DOHH2 (cell line): ENCODE results near the gene RAC3.

Experiments
- EZH2phosphoT487 ChIP-seq: fragments of 200-600 bp; sonication (generic); IDR thresholded peaks from 2 replicates; pipeline ENCODE4 v1.6.1; 2017; ENCODE audit warnings: borderline replicate concordance, mild to moderate bottlenecking, antibody characterized with exemption, low read length, moderate library complexity, mixed read lengths
- TF ChIP-seq, protein P1 (sequence below): fragments of 200-600 bp; sonication (generic); IDR thresholded peaks from one replicate; pipeline ENCODE4 v1.5.1; 2014; ENCODE audit warnings: antibody characterized with exemption, mild to moderate bottlenecking, low read depth, low read length; ENCODE audit not compliant: poor library complexity, severe bottlenecking

GRCh38 chr17:82053556-82054263 is 22.2 kb downstream of the RAC3 start:
- TF ChIP-seq, protein P1, sequence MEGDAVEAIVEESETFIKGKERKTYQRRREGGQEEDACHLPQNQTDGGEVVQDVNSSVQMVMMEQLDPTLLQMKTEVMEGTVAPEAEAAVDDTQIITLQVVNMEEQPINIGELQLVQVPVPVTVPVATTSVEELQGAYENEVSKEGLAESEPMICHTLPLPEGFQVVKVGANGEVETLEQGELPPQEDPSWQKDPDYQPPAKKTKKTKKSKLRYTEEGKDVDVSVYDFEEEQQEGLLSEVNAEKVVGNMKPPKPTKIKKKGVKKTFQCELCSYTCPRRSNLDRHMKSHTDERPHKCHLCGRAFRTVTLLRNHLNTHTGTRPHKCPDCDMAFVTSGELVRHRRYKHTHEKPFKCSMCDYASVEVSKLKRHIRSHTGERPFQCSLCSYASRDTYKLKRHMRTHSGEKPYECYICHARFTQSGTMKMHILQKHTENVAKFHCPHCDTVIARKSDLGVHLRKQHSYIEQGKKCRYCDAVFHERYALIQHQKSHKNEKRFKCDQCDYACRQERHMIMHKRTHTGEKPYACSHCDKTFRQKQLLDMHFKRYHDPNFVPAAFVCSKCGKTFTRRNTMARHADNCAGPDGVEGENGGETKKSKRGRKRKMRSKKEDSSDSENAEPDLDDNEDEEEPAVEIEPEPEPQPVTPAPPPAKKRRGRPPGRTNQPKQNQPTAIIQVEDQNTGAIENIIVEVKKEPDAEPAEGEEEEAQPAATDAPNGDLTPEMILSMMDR, result no peak
- no peak for TF ChIP-seq EZH2phosphoT487
